Measurements from ENCODE around the gene DYSF.

The DYSF gene

GRCh38 chr2:71607151-71607889, 154.0 kb downstream of the DYSF start:
- no peak overlapping the region for H3K27ac ChIP-seq (ENCODE audit: low read length)
- no peaks in the 10 kb centered on the region for H3K9me3 ChIP-seq (ENCODE audit: control insufficient read depth, insufficient read depth, low read length)
- H3K4me1 ChIP-seq (ENCODE audit: control insufficient read depth, insufficient read depth, low read length) = peaks cover 3% of the 10 kb centered on the region
- no CpG with 5 or more reads among the region's 7 CpGs for WGBS (ENCODE audit: insufficient coverage, insufficient read length)
- H3K27me3 ChIP-seq (ENCODE audit: control insufficient read depth, insufficient read depth, low read length) = no peaks in the 10 kb centered on the region
- H3K4me3 ChIP-seq (ENCODE audit: low read length) = no peak overlapping the region
- no peaks in the 10 kb centered on the region for H3K36me3 ChIP-seq (ENCODE audit: control insufficient read depth, insufficient read depth, low read length)
- DNase-seq (ENCODE audit: low read depth, low spot score) = no peak

DNA sequence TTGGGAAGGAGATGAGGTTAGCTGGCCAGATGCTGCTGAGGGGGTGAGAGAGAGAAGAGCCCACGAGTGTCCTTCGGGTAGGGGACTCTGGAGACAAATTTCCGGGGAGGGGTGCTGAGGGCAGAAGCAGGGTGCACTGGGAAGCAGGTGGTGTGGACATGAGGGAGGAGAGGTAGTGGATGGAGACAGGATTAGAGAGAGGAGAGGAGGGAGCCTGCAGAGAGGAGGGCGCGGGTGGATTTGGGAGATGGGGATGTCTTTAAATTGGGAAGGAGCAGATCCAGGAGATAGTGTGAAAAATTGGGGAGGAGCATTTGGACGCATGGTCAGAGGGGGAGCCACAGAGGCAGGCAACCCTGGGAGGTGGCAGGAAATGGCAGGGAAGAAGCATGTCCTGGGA, 154.7 kb downstream of the DYSF start:
- Histone ChIP-seq H3K4me1 (ENCODE audit: control insufficient read depth, insufficient read depth, low read length) (peaks cover 3% of the 10 kb centered on the region), H3K36me3 (ENCODE audit: control insufficient read depth, insufficient read depth, low read length) (no peaks in the 10 kb centered on the region), H3K9me3 (ENCODE audit: control insufficient read depth, insufficient read depth, low read length) (no peaks in the 10 kb centered on the region), H3K27me3 (ENCODE audit: control insufficient read depth, insufficient read depth, low read length) (no peaks in the 10 kb centered on the region), H3K4me3 (ENCODE audit: low read length) (no peak overlapping the region), H3K27ac (ENCODE audit: low read length) (no peak overlapping the region)
- WGBS (ENCODE audit: insufficient coverage, insufficient read length) = no CpG with 5 or more reads among the region's 6 CpGs
- DNase-seq (ENCODE audit: low read depth, low spot score) = no peak

- Histone ChIP-seq H3K9me3 (ENCODE audit: control insufficient read depth, insufficient read depth, low read length) (no peaks in the 10 kb centered on the region), H3K4me3 (ENCODE audit: low read length) (no peak overlapping the region), H3K36me3 (ENCODE audit: control insufficient read depth, insufficient read depth, low read length) (no peaks in the 10 kb centered on the region), H3K27me3 (ENCODE audit: control insufficient read depth, insufficient read depth, low read length) (no peaks in the 10 kb centered on the region), H3K27ac (ENCODE audit: low read length) (no peak overlapping the region), H3K4me1 (ENCODE audit: control insufficient read depth, insufficient read depth, low read length) (peaks cover 3% of the 10 kb centered on the region)
- no CpG with 5 or more reads among the region's 12 CpGs for WGBS (ENCODE audit: insufficient coverage, insufficient read length)
- DNase-seq (ENCODE audit: low read depth, low spot score) = no peak
Measured at GRCh38 chr2:71608441-71608840, 155.1 kb downstream of the DYSF start.

DNA sequence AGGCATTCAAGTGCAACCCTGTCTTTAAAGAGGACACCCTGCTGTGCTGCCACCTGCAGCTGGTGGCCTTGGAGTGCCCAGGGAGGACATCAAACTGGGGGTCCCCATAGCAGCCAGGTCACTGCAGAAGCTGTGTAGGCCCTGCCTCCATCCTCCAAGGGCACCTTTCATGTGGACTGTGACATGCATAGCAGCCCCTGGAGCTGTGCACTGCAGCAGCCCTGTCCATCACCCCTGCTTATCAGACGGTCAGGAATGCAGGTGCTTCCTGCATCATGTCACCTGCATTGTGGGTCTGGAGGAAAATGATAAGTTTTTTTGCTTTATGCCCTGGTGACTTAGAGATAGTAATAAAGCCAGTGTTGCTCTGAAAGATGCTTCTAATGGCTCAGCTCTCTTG, 155.7 kb downstream of the DYSF start:
- H3K36me3 ChIP-seq (ENCODE audit: control insufficient read depth, insufficient read depth, low read length) = no peaks in the 10 kb centered on the region
- H3K9me3 ChIP-seq (ENCODE audit: control insufficient read depth, insufficient read depth, low read length) = no peaks in the 10 kb centered on the region
- no peak overlapping the region for H3K27ac ChIP-seq (ENCODE audit: low read length)
- no peak overlapping the region for H3K4me3 ChIP-seq (ENCODE audit: low read length)
- no CpG with 5 or more reads among the region's 1 CpG for WGBS (ENCODE audit: insufficient coverage, insufficient read length)
- no peaks in the 10 kb centered on the region for H3K27me3 ChIP-seq (ENCODE audit: control insufficient read depth, insufficient read depth, low read length)
- DNase-seq (ENCODE audit: low read depth, low spot score) = no peak
- H3K4me1 ChIP-seq (ENCODE audit: control insufficient read depth, insufficient read depth, low read length) = peaks cover 3% of the 10 kb centered on the region

DNA sequence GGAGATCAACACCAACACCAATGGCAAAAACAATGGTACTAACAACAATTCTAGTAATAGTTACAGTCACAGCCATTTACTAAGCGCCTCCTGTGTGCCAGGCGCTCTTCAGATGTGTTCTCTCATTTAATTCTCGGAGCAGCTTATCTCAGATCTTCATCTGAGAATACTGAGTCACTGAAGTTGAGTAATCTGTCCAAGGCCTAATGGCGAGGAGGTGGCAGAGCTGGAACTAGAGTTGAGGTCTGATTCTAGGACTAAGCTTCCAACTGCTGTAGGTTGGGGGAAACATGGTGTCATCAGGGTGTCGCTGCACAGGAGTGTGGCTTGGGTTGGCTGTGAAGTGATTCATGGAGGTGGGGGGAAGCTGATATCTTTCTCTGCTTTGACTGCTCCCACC, 156.1 kb downstream of the DYSF start:
- Histone ChIP-seq H3K27me3 (ENCODE audit: control insufficient read depth, insufficient read depth, low read length) (no peaks in the 10 kb centered on the region), H3K4me1 (ENCODE audit: control insufficient read depth, insufficient read depth, low read length) (peaks cover 3% of the 10 kb centered on the region), H3K27ac (ENCODE audit: low read length) (no peak overlapping the region), H3K9me3 (ENCODE audit: control insufficient read depth, insufficient read depth, low read length) (no peaks in the 10 kb centered on the region), H3K36me3 (ENCODE audit: control insufficient read depth, insufficient read depth, low read length) (no peaks in the 10 kb centered on the region), H3K4me3 (ENCODE audit: low read length) (no peak overlapping the region)
- no peak for DNase-seq (ENCODE audit: low read depth, low spot score)
- WGBS (ENCODE audit: insufficient coverage, insufficient read length) = no CpG with 5 or more reads among the region's 5 CpGs

DNA sequence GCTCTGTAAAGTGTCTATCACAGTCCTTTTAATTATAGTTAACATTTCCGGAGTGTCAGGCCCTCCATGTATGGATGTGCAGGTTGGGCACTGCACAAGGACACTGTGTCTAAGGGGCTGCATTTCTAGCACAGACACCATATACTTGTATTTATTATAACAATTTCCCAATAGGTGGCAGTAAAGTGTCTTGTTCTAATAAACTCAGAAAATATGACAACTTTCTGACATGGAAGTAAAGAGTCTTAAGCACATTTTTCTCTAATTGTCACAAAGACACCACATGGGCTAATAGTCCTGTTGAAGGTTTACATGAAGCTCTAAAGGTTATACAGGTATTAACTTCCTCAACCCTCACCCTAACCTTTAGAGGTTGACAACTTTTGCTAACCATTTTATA, 156.6 kb downstream of the DYSF start:
- no peak for DNase-seq (ENCODE audit: low read depth, low spot score)
- WGBS (ENCODE audit: insufficient coverage, insufficient read length) = no CpG with 5 or more reads among the region's 1 CpG
- H3K4me3 ChIP-seq (ENCODE audit: low read length) = no peak overlapping the region
- H3K27me3 ChIP-seq (ENCODE audit: control insufficient read depth, insufficient read depth, low read length) = no peaks in the 10 kb centered on the region
- H3K4me1 ChIP-seq (ENCODE audit: control insufficient read depth, insufficient read depth, low read length) = peaks cover 3% of the 10 kb centered on the region
- H3K9me3 ChIP-seq (ENCODE audit: control insufficient read depth, insufficient read depth, low read length) = no peaks in the 10 kb centered on the region
- H3K36me3 ChIP-seq (ENCODE audit: control insufficient read depth, insufficient read depth, low read length) = no peaks in the 10 kb centered on the region
- H3K27ac ChIP-seq (ENCODE audit: low read length) = no peak overlapping the region

DNA sequence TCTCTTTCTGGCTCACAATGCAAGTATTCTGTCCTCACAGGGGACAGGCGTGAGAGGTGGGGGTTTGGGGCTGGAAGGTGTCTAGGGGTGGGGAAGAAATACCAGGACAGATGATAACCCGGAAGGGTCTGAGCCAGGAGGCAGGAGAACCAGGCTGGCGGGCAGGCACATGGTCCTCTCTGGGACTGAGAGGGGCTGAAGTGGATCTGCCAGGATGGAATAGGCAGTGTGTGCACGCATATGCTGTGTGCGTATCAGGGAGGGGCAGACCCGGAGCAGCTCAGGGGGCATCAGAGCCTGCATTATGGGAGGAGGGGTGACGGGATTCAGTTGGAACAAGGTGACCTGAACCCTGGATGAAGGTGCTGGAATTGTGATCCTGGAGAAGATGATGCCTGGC, 157.3 kb downstream of the DYSF start:
- H3K9me3 ChIP-seq (ENCODE audit: control insufficient read depth, insufficient read depth, low read length) = no peaks in the 10 kb centered on the region
- no peak overlapping the region for H3K4me3 ChIP-seq (ENCODE audit: low read length)
- H3K27ac ChIP-seq (ENCODE audit: low read length) = no peak overlapping the region
- no CpG with 5 or more reads among the region's 7 CpGs for WGBS (ENCODE audit: insufficient coverage, insufficient read length)
- H3K4me1 ChIP-seq (ENCODE audit: control insufficient read depth, insufficient read depth, low read length) = no peaks in the 10 kb centered on the region
- no peak for DNase-seq (ENCODE audit: low read depth, low spot score)
- no peaks in the 10 kb centered on the region for H3K27me3 ChIP-seq (ENCODE audit: control insufficient read depth, insufficient read depth, low read length)
- no peaks in the 10 kb centered on the region for H3K36me3 ChIP-seq (ENCODE audit: control insufficient read depth, insufficient read depth, low read length)

DNA sequence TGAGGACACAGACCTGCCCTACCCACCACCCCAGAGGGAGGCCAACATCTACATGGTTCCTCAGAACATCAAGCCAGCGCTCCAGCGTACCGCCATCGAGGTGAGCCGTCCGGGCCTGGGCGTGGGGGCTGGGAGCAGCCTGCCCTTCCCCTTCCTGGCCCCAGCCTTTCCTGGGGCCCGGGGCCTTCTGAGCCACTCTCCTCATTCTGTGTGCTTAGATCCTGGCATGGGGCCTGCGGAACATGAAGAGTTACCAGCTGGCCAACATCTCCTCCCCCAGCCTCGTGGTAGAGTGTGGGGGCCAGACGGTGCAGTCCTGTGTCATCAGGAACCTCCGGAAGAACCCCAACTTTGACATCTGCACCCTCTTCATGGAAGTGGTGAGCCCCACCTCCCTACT, 157.9 kb downstream of the DYSF start:
- WGBS (ENCODE audit: insufficient coverage, insufficient read length) = no CpG with 5 or more reads among the region's 12 CpGs
- Histone ChIP-seq H3K36me3 (ENCODE audit: control insufficient read depth, insufficient read depth, low read length) (no peaks in the 10 kb centered on the region), H3K27ac (ENCODE audit: low read length) (no peak overlapping the region), H3K4me1 (ENCODE audit: control insufficient read depth, insufficient read depth, low read length) (no peaks in the 10 kb centered on the region), H3K27me3 (ENCODE audit: control insufficient read depth, insufficient read depth, low read length) (no peaks in the 10 kb centered on the region), H3K4me3 (ENCODE audit: low read length) (no peak overlapping the region), H3K9me3 (ENCODE audit: control insufficient read depth, insufficient read depth, low read length) (no peaks in the 10 kb centered on the region)
- no peak for DNase-seq (ENCODE audit: low read depth, low spot score)

GRCh38 chr2:71611781-71612527, 158.6 kb downstream of the DYSF start:
- Histone ChIP-seq H3K36me3 (ENCODE audit: control insufficient read depth, insufficient read depth, low read length) (no peaks in the 10 kb centered on the region), H3K9me3 (ENCODE audit: control insufficient read depth, insufficient read depth, low read length) (no peaks in the 10 kb centered on the region), H3K27me3 (ENCODE audit: control insufficient read depth, insufficient read depth, low read length) (no peaks in the 10 kb centered on the region), H3K27ac (ENCODE audit: low read length) (no peak overlapping the region), H3K4me1 (ENCODE audit: control insufficient read depth, insufficient read depth, low read length) (no peaks in the 10 kb centered on the region), H3K4me3 (ENCODE audit: low read length) (no peak overlapping the region)
- DNase-seq (ENCODE audit: low read depth, low spot score) = no peak
- WGBS (ENCODE audit: insufficient coverage, insufficient read length) = no CpG with 5 or more reads among the region's 15 CpGs

DNA sequence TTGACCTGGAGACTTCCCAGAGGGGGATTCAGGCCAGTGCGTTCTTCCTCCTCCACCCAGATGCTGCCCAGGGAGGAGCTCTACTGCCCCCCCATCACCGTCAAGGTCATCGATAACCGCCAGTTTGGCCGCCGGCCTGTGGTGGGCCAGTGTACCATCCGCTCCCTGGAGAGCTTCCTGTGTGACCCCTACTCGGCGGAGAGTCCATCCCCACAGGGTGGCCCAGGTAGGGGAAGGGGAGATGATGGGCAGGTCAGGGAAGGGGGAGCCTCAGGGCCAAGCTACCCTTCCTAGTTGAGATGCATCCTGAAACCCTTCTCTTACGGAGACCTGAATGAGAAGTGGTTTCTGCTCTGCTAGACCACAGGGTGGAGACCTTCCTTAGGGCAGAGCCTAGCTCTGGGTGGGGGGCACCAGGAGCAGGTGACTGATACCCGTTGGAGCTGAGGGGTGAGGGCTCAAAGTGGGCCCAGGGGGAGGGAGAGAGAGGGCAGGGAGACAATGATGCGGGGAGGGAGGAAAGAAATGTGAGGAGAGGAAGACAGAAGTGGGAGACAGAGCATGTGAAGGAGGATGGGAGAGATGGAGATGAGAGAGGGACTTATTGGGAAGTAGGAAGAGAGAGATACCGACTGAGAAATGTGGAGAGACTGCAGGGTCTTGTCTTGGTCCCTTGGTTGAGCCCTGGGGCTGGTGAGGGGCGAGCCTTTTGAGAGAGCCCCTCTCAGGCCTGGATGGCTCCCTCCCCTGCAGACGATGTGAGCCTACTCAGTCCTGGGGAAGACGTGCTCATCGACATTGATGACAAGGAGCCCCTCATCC, 159.4 kb downstream of the DYSF start:
- DNase-seq (ENCODE audit: low read depth, low spot score) = no peak
- Histone ChIP-seq H3K27ac (ENCODE audit: low read length) (no peak overlapping the region), H3K27me3 (ENCODE audit: control insufficient read depth, insufficient read depth, low read length) (no peaks in the 10 kb centered on the region), H3K4me1 (ENCODE audit: control insufficient read depth, insufficient read depth, low read length) (no peaks in the 10 kb centered on the region), H3K4me3 (ENCODE audit: low read length) (no peak overlapping the region), H3K36me3 (ENCODE audit: control insufficient read depth, insufficient read depth, low read length) (no peaks in the 10 kb centered on the region), H3K9me3 (ENCODE audit: control insufficient read depth, insufficient read depth, low read length) (no peaks in the 10 kb centered on the region)
- WGBS (ENCODE audit: insufficient coverage, insufficient read length) = 100% methylated on average over 1 of the region's 17 CpGs

Measured in iPS DF 6.9 (cell line).